SIG-M5 treated with dmso at 0.1 percent for 504 hours (cell line): ENCODE measurements around the gene SPEG.
A peak's percentile ranks its signal among the peaks of the same experiment; 100 is the strongest.
"Not testable (repeated sequence)": the region's sequence is repeated elsewhere in the genome, so short reads cannot be mapped to it uniquely, and the experiment has no call there.

Experiments
- DNase-seq: peaks from one replicate; lab custom pipeline; 2025; ENCODE audit not compliant: unreplicated experiment; lab: John Stamatoyannopoulos, UW

The SPEG gene

DNA sequence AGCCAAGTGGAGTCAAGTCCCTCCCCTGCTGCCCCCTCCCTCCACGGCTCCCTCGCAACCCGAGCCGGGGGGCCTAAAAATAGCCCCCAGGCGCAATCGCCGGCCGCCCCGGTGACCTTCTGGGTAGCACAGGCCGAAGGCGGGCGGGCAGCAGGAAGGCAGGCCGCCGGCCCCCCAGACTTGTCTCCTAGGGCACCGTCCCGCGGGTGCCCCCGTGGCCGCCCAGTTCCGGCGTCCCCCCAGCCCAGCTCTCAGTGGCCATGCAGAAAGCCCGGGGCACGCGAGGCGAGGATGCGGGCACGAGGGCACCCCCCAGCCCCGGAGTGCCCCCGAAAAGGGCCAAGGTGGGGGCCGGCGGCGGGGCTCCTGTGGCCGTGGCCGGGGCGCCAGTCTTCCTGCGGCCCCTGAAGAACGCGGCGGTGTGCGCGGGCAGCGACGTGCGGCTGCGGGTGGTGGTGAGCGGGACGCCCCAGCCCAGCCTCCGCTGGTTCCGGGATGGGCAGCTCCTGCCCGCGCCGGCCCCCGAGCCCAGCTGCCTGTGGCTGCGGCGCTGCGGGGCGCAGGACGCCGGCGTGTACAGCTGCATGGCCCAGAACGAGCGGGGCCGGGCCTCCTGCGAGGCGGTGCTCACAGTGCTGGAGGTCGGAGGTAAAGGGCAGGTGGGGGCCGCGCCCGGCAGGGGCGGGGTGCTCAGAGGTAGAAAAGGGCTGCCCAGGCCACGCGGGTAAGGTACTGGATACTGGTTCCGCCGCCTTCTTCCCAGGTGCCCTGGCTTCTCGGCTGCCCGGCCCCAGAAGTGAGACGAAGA, at the start of gene SPEG:
Gene SPEG, plus strand, starts transcription at position 126 of the 808 bp plus-strand sequence. Its CDS starts 135 bp downstream, at position 261.
- DNase-seq: no peak

- DNase-seq: no peak
Measured at GRCh38 chr2:219384859-219385258, 49.8 kb upstream of the SPEG start.

DNA sequence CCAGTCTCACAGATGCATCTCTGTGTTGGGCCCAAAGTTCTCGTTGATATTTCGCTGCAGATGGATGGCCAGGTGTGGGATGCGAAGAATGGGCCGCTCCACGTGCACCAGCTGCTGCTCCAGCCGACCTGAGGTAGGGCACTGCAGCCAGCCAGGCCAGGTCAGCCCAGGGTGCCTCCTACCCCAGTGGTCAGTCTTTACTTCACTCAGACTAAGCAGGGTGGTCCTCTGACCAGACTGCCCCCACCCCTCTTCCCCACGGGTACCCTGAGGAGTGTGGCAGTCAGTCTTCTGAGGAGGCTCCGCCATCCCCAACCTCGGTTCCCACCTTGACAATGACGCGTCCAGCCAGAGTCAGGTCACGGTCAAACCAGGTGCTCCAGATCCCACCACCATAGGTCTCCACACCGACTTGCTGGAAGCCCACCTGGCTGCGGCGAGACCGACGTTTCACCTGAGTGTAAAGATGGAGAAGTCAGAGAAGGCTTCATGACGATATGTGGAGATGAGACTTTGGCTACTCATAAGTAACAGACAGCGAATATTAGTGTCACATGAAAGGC, 48.6 kb upstream of the SPEG start:
- DNase-seq: no peak

GRCh38 chr2:219386532-219387280, 47.9 kb upstream of the SPEG start:
- DNase-seq: no peak

DNA sequence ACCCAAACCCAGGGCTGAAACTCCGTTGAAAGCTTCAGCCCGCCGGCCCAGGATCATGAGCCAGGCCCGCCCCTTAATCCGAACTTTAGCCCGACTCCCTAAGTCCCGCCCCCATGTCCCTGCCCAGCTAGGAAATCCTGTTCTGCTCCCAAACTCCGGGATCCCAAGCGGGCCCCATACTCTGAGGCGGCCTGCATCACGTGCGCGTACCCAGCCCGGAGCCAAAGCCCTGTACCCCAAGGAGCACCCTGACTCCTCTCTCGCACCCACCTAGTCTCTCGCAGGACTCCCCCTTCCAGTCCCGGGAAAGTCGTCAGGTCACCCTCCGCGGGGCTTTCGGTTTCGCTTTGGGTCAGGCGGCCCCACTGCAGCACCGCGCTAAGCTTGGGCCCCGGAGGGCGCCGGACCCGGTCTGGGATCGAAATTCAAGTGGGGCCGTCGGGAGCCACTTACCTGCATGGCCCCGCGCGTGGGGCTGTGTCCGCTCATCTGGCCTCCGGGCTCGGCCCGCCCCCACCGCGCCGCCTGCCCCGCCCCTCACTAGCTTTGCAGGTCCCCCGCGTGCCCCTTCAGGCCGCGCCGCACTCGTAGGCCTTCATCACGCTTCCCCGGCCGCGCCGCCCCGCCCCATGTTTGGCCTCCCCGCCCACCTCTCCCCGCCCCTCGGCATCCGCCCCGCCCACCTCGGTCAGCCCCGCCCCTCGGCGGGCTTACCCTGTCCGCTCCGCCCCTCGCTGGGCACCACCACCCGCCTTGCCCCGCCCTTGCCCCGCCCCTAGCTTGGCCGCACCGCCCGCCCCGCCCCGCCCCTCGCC, 47.1 kb upstream of the SPEG start, which contains the start of gene DNPEP:
Gene DNPEP, minus strand, starts transcription at position 607 of the 815 bp plus-strand sequence. Its CDS starts 118 bp downstream, at position 489.
- DNase-seq: peak; percentile 95

GRCh38 chr2:219388121-219388906, 46.3 kb upstream of the SPEG start:
- DNase-seq: peak; percentile 95

DNA sequence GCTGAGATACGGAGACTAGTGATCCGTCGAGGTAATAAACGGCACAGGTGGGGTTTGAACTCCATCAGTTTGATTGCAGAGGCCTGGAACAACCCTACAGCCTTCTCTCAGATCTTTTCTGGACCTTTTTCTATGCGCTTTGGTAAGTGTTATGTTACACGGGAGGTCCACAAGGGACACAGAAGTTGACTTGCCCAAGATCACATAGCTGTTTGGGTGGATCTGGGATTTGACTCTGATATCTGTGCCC, 45.8 kb upstream of the SPEG start:
- DNase-seq: no peak

GRCh38 chr2:219392754-219393153, 41.9 kb upstream of the SPEG start:
- no peak for DNase-seq

DNA sequence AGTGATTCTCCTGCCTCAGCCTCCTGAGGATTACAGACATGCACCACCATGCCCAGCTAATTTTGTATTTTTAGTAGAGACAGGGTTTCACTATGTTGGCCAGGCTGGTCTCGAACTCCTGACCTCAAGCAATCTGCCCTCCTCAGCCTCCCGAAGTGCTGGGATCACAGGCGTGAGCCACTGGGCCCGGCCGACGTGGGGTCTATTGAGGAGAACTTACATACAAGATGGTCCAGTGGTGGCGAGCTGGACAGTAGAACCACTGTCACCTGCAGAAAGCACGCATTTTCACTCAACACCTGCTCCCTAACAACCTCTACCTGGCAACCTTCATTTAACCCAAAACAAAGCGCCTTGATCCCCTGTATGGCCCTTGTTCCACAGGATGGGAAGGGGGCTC, 39.6 kb upstream of the SPEG start:
- DNase-seq: not testable (repeated sequence)

- no peak for DNase-seq
Measured at GRCh38 chr2:219395609-219396008, 39.0 kb upstream of the SPEG start.

DNA sequence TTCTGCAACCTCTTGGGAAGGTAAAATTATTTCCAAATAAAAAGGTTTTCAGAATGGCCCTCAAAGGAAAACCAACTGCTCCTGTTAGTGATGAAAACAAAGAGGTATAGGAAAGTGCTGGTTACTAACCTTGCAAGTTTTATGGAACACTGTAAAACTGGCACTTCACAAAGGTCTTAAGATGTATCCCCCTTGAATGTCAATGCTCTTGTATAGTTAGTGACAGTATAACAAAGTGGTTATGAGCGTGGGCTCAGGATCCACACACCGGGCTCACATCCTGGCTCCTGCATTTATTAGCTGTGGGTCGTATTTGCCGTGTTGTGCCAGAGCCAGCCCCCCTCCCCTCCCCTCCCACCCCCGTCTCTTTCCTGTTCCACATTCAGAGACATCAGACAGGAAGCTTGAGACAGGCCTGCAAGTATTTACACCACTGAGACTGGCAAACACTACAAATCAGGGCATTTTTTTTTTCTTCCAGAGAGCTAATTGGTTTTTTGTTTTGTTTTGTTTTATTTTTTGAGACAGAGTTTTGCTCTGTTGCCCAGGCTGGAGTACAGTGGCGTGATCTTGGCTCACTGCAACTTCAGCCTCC, 37.7 kb upstream of the SPEG start:
- no peak for DNase-seq

DNA sequence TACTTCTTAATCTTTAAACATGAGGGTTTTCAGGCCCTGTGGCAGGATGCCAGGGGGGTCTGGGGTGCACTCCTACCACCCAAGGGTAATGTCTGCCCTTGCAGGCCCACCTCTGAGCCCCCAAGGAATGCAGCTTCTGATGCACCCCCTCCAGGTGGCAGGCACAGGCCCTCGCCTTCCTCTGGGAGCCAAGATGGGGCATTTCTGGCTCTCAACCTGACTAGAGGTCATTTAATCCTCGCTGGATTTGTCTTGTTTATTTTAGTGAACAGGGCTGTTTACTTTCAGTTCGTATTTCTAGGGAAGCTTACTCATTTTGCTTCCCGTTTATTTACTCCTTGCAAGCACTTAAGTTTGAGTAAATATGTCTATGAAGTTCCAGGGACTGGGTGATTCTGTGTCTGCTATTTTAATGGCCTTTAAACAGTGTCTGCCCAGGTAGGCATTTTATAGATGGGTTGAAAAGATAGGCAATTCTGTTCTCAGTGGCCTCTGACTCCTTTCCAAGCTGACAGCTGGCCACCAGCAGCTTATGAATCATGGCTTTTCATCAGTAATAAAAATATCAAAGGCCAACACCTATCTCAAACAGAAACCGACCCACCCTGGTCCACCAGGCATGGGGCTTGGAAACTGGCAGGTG, 35.8 kb upstream of the SPEG start:
- peak; percentile 65 for DNase-seq

DNA sequence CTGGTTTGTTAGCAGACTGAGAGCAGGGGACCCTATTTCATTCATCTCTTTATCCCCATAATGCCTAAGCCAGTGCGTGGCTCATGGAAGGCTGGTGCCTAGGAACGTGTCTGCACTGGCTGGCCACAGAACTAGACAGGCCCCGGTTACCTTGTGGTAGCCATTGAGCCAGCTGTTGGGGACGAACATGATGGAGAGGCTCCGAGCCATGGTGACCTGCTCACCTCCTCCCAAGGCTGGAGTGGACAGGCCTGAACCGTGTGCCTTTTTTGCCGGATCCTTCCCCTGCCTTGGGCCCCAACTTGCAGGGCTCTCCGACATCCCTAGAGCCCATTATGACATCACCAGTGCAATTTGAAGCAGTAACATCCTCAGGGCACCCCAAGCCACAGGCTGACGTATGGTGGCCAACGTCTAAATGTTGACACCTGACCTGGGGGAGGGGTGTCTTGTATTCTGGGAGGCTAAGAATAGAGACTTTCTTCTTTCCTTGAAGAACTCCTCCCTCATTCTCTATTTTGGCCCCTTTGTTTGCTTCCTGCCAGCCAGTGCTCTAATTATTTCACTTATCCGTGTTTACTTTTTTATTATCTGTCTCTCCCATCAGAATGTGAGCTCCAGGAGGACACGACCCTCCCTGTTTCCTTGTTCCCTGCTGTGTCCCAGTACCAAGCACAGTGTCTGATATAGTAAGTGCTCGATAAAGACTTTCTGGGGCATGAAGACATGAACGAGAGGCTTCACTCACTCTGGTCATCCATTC, 34.7 kb upstream of the SPEG start:
- DNase-seq: peak; percentile 38

- no peak for DNase-seq
Measured at GRCh38 chr2:219400562-219400961, 34.1 kb upstream of the SPEG start.

DNA sequence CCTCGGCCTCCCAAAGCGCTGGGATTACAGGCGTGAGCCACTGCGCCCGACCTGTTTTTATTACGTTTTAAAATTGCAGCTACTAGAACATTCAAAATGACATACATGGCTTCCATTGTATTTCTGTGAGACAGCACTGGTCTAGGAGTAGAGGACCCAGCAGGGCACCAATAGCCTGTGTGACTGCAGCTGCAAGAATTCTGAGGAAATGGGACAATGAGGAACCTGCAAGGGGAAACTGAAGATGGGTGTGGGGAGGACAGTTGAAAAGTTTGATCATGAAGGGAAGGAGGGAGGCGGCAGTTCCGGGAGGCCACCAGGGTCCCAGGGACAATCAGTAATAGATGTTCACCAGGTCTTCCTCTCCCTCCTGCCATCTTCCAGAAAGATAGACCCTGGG, 33.0 kb upstream of the SPEG start:
- peak; percentile 32 for DNase-seq

GRCh38 chr2:219402665-219403515, 31.8 kb upstream of the SPEG start:
- DNase-seq: peak; percentile 86

- no peak for DNase-seq
Measured at GRCh38 chr2:219403861-219404260, 30.8 kb upstream of the SPEG start.
